ENCODE data around the gene GALNT17.

Gene GALNT17

GRCh38 chr7:71132127-71132376 is at the start of gene GALNT17:
TSS of gene GALNT17 (plus strand) at chr7:71132144.
- no peak for FAIRE-seq

GRCh38 chr7:71095266-71095860 is 36.6 kb upstream of the GALNT17 start:
- no peak for FAIRE-seq

GRCh38 chr7:71096351-71096750 is 35.6 kb upstream of the GALNT17 start:
- no peak for FAIRE-seq

GRCh38 chr7:71106226-71106625 is 25.7 kb upstream of the GALNT17 start:
- FAIRE-seq, result no peak

- FAIRE-seq, result no peak
Observed at GRCh38 chr7:71112436-71112835, 19.5 kb upstream of the GALNT17 start.

- FAIRE-seq, result no peak
Observed at GRCh38 chr7:71120096-71120495, 11.8 kb upstream of the GALNT17 start.

- no peak for FAIRE-seq
Observed at GRCh38 chr7:71129126-71129525, 2.8 kb upstream of the GALNT17 start.

- no peak for FAIRE-seq
Observed at GRCh38 chr7:71130031-71130679, 1.8 kb upstream of the GALNT17 start.

GRCh38 chr7:71131256-71132126 is 453 bp upstream of the GALNT17 start:
- FAIRE-seq, result no peak

- no peak for FAIRE-seq
Observed at GRCh38 chr7:71132377-71133231, 660 bp downstream of the GALNT17 start.

- FAIRE-seq, result no peak
Observed at GRCh38 chr7:71133232-71133622, 1.3 kb downstream of the GALNT17 start.

GRCh38 chr7:71133856-71134255 is 1.9 kb downstream of the GALNT17 start:
- FAIRE-seq, result no peak

GRCh38 chr7:71135116-71135515 is 3.2 kb downstream of the GALNT17 start:
- FAIRE-seq, result no peak

GRCh38 chr7:71135663-71136062 is 3.7 kb downstream of the GALNT17 start:
- no peak for FAIRE-seq

GRCh38 chr7:71137479-71137878 is 5.5 kb downstream of the GALNT17 start:
- no peak for FAIRE-seq

- FAIRE-seq, result no peak
Observed at GRCh38 chr7:71140264-71140663, 8.3 kb downstream of the GALNT17 start.

GRCh38 chr7:71144963-71145362 is 13.0 kb downstream of the GALNT17 start:
- FAIRE-seq, result no peak

GRCh38 chr7:71145906-71146901 is 14.3 kb downstream of the GALNT17 start:
- FAIRE-seq, result no peak

GRCh38 chr7:71148098-71148497 is 16.2 kb downstream of the GALNT17 start:
- FAIRE-seq, result no peak

GRCh38 chr7:71155236-71155635 is 23.3 kb downstream of the GALNT17 start:
- FAIRE-seq, result no peak

- no peak for FAIRE-seq
Observed at GRCh38 chr7:71157757-71158156, 25.8 kb downstream of the GALNT17 start.

GRCh38 chr7:71165708-71166107 is 33.8 kb downstream of the GALNT17 start:
- no peak for FAIRE-seq
